Fibroblast of skin of left quadriceps (primary cell): Measurements from ENCODE around the gene ACTG1.
"Not testable (repeated sequence)": the region's sequence is repeated elsewhere in the genome, so short reads cannot be mapped to it uniquely, and the experiment has no call there.

Experiments used
- DNase-seq, 2 experiments: peaks; one replicate each; pipeline ENCODE4 v3.0.0-alpha.2; 2013; ENCODE audit warnings: low read depth in 2 of 2

ACTG1 gene

DNA sequence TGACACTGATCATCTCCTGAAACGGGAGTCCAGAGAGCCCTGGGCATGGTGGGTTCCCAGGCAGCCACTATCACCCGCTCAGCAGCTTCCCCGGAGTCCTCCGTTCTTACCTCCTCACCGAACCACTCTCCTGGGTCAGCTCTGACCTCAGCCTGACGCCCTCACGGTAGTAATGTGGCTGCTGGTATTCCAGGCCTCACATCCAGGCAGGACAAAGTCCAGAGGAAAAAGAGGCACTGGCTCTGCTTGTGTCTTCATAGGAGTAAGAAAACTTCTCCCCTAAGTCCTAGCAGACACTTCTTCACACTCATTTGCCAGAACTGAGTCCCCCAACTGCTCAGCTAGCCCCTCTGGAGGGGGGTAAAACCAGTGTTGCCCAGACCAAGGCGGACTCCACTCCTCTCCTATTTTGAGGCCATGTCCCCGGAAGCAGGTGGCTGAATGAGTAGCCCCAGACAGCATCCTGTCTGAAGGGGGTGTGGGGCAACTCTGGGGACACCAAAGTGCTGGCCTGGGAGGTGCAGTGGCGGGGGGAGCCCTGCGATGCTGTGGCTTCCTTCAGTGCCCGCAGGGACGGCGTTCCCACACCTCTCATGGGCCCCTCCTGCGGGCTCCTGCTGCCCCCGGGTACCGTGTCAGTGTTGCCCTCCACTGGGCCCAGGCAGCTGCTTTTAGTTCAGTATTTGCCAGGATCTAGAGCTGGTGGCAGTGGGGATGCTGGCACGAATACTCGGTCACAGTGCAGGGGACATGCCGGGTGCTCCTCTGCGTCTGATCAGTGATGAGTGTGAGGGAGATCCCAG, 20.9 kb upstream of the ACTG1 start:
- DNase-seq = no peak

DNA sequence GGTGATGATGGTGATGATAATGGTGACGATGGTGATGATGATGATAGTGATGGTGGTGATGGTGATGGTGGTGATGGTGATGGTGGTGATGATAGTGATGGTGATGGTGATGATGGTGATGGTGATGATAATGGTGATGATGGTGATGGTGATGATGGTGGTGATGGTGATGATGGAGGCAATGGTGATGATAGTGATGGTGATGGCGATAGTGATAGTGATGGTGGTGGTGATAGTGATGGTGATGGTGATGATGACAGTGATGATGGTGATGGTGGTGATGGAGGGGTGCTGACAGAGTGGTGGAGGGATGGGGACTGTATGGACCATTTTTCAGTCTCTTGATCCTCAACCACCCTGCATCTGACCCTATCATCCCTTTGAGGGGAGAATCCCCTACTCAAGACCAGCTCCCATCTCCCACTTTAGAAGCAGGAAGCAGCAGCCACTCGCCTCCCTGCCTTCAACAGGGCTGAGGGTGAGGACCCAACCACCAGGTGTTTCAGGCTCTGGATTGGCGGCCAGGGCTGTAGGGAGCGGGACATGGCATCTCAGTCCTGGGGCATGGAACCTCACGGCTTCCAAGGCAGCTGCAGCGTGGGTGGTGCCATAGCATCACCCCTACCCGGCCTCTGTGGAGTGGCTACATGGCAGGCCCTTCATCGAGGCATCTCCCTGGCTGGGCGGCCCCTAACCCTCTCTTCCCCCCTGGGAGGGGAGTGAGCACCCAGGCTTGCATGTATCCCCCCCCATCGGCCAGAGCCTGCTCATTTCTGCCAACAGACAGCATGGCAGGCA, 20.1 kb upstream of the ACTG1 start:
- DNase-seq = no peak

DNA sequence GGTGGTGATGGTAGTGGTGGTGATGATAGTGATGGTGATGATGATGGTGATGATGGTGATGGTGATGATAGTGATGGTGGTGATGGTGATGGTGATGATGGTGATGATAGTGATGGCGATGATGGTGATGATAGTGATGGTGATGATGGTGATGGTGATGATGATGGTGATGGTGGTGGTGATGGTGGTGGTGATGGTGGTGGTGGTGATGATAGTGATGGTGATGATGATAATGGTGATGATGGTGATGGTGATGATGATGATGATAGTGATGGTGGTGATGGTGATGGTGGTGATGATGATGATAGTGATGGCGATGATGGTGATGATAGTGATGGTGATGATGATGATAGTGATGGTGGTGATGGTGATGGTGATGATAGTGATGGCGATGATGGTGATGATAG, 19.4 kb upstream of the ACTG1 start:
- DNase-seq = not testable (repeated sequence)

DNA sequence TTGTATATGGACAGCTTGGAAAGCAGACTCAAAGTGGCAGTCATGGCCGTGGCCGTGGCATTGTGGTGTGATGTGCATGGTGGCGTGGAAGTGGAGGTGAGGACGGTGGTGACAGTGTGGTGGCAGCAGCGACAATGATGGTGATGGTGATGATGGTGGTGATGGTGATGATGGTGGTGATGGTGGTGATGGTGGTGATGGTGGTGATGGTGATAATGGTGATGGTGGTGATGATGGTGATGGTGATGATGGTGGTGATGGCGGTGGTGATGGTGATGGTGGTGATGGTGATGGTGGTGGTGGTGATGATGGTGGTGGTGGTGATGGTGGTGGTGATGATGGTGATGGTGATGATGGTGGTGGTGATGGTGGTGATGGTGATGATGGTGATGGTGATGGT, 18.4 kb upstream of the ACTG1 start:
- DNase-seq = not testable (repeated sequence)

DNA sequence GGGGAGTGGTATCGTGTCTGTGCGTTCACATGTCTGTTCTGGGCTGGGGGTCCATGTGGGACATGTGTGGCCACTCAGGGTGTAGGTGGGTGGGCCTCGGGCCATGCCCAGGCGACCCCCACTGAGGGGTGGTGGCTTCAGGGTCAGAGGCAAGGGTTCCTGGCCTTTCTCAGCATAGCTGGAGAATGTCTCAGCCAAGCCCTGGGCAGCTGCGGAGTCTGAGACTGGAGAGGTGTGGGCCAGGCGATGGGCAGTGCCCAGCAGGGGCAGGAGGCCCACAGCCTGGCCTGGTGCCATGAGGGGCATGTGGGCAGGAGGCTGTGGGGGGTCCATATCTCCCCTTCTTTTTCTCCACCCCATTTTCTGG, 16.8 kb upstream of the ACTG1 start:
- no peak for DNase-seq

DNA sequence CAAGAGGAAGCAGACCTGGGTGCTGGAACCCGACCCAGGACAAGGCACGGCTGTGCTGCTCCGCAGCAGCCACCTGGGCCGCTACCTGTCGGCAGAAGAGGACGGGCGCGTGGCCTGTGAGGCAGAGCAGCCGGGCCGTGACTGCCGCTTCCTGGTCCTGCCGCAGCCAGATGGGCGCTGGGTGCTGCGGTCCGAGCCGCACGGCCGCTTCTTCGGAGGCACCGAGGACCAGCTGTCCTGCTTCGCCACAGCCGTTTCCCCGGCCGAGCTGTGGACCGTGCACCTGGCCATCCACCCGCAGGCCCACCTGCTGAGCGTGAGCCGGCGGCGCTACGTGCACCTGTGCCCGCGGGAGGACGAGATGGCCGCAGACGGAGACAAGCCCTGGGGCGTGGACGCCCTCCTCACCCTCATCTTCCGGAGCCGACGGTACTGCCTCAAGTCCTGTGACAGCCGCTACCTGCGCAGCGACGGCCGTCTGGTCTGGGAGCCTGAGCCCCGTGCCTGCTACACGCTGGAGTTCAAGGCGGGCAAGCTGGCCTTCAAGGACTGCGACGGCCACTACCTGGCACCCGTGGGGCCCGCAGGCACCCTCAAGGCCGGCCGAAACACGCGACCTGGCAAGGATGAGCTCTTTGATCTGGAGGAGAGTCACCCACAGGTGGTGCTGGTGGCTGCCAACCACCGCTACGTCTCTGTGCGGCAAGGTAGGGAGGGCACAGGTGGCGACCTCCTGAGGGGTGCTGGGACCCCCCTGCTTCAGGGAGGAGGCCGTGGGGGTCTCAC, 16.2 kb upstream of the ACTG1 start:
- no peak for DNase-seq

DNA sequence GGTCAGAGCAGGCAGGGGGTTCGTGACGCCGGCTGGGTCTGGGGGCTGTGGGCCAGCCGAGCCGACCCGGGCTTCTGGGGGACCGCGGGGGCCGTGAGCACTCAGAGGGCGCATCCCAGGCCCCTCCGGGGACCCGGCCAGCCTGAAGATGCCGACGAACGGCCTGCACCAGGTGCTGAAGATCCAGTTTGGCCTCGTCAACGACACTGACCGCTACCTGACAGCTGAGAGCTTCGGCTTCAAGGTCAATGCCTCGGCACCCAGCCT, 15.7 kb upstream of the ACTG1 start:
- no peak for DNase-seq

DNA sequence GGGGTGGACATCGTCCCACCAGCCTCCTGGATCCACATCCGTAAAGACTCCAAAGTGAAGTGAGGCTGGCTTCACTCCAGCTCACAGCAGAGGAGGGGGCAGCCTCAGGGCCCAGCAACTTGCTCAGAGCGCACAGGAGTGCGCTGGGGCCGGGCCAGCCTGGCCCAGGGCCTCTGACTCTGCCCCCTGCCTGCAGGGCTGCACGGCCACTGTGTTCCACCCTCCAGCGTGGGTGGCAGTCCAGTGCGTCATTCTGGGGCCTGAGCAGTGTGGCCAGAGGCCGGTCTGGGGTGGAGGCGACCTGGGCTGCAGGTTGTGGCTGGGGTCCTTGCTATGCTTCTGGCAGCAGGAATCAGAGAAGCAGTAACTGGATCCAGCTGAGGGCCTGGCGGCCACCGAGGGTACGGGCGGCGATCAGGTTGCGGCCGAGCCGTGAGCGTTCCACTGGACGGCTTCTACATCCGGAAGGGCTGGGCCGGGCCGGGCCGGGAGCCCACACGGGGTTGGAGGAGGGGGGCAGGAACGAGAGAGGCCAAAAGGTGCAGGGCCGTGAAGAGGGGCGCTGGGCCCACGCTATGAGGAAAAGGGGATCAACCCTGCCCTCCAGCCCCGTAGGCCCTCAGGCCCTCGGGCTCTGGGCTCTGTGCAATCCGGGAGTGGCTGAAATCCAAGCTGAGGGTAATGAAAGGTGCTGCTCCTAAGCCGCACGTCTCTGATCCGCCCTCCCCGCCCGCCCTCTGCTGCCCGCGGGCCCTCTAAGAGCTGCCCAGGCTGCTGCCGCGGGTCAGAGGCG, 15.2 kb upstream of the ACTG1 start, which contains the start of gene FSCN2:
TSS of gene FSCN2 (plus strand) at position 787 of the 793 bp plus-strand sequence. CDS start 155 bp downstream, outside the sequence.
- no peak for DNase-seq

DNA sequence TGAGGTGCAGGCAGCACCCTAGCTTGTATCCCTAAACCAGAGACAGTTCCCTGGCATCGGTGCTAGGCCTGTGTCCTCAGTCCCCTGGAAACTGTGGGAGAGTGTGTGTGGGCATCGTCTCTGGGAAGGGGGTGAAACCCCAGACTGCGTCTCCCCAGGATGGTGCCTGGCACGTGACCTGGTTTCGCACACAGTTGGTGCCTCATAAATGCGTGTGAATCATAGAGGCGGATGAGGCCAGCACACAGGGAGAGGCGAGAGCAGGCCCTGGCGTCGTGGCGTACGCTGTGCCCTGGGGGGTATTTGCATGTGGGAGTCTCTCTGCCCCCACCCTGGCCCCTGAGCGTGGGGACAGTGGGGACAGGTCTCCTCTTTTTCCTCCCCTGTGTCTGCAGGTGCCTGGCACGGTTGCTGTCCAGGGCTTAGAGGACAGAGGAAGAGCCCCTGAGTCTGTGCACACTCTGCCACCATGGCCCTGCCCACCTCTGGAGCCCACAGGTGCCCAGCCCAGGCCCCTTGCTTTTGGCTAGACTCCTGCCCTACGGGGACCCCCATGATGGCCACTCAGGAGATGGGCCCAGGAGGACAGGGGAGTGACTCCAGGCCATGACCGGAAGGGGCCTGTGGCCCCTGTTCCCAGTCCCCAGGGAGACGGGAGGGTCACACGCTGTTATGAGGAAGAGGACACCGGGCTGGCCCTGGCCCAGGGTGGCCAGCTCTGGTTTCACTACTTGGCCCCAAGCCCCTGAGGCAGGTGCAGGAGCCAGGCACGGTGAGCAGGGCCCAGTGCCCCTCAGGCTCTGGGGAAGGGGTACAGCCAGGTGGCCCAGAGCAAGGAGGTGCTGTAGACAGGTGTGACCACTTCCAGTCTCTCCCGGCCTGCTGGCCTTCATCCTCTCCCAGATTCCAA, 14.3 kb upstream of the ACTG1 start:
- DNase-seq = no peak

DNA sequence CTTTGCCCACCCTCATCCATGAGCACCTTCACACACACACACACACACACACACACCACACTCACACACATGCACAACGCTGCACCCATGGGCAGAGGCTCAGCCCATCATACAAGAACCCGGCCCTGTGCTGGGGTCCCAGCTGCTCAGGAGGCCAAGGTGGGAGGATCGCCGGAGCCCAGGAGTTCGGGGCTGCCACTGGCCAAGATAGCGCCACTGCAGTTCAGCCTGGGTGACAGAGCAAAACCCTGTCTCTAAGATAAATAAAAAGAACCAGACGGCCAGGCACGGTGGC, 12.2 kb upstream of the ACTG1 start:
- no peak for DNase-seq

DNA sequence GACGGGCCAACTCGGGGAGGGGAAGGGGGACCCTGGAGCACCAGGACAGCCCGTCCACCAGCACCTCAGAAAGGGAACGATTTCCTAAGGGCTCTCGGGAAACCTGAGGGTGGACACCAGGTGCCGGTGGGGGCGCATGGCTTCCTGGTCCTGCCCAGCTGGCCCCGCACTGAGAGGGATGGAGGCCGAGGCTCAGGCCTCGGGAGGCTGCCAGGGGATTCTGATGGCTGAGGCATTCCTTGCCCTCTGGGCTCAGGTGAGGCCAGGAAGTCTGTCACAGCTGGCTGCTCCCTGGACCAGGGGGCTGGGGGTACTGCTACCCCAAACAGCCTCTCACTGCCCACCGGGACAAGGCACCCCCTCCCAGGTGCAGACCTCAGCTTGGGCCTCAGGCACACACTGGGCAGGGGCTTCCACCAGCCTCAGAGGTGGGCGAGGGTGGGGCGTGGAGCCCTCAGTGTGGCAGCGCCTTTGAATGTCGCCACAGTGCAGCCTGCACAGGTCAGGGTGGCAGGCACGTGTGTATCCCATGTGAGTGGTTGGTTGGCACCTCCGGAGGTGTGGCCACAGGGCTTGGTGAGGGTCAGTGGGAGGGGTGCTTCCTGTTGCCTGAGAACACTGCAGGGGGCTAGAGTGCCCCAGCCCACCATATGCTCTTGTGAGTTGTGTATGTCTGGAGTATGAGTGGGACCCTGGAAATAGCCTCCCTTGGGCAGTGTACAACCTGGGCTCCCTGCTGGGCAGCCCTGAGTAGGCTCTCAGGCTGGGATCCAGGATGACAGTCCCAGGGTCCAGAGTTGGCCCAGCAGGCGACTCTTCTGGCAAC, 11.7 kb upstream of the ACTG1 start:
- DNase-seq = no peak

DNA sequence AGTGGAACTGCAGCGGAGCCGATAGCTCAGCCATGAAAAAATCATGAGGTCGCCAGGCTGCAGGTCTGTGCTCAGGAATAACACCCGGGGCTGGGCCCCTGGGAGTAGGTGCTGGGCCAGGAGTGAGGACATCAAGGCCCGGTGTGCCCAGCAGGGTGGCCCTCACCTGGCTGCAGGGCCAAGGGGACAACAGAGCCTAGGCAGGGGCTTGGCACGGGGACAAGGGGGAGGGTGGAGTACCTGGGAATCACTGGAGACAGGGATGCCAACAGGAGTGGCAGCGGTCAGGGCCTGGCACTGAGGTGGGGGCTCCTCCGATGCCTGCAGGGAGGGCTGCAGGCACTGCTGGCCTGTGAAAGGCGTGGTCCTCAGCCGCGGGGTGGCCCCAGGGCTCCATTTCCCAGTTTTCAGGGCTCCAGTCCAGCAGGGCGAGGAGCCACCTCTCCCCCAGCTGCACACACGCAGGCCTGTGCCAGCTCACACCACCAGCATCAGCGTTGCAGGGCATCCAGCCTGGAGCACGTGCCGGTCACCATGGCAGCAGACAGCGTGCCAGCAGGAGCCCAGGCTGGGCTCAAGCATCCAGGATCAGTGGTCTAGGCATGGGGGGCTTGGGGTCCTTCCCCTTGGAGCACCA, 10.9 kb upstream of the ACTG1 start:
- DNase-seq = no peak

DNA sequence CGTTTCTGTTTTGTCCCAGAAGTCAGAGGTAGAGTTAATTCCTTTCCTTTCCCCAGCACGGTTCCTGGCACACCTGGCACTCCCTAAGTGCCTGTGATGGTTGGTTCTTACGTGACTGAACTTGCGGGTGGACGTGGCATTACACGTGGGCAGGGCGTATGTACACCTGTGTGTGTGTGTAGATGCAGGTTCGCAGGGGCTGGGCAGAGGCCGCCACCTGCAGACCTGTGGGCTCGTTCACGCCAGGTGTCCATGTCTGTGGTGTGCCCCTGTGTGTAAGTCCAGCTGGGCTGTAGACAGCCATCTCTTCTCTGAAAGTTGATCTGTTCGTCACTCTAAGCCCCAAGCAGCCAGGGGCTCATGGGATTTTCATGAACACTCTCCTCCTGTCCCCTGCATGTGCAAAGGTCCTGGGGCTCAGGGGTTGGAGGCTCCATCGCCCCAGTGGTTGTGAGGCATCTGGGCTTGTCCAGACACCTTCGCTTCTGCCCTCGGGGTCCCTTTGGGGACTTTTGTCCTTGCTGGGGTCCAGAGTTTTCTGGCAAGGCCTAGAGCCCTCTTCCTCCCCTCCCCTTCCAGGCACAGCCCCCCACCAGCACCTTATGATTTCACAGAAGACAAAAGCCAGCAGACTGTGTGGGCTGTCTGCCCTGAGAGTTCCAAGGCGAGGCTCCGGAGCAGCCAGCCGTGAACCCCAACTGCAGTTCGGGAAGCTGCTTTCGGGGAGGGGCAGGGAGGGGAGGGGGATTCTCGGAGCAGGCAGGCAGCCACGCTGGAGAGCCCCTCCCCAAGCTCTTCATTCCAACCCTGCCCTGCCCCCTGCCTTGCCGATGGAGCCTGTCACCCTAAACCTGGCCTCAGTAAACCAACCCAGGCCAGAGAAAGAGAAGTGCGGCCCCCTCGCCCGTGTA, 10.1 kb upstream of the ACTG1 start:
- no peak for DNase-seq

DNA sequence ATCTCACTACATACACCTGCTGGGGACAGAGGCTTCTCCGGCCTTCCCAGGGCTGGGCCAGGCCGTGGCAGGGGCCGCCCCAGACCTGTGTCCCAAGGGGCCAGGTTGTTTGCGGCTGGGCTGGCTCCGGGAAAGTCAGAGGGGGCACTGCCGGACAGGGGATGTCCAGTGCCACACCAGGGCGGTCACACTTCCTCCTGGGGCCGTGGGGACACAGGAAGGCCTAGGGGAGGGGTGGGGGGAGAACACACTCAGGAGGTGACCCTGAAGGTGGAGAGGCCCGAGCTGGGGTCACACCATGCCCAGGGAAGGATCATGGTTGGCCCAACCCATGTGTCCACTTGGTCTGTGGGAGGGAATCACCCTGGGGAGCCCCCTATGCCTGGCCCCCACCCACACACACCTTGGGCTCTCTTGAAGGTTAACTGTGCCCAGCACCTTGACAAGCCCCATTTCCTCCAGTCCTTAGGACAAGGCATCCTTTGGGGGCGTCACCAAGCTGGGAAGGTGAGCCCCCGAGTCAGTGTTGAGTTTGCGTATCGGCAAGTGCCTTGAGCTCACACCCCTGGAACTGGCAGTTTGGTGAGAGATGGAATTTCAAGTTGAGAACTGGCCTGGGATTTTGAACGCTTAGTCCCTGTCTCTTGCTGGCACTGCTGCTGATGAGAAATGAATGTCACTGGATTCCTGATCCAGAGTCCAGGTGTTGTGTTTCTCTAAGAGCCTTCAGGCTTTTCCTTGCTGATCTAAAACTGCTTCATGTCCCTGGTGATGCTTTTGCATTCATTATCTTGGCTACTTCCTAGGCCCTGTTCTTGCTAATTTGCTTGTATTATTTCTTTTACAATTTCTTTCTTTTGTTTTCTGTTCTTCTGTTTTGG, 7.7 kb upstream of the ACTG1 start:
- no peak for DNase-seq

DNA sequence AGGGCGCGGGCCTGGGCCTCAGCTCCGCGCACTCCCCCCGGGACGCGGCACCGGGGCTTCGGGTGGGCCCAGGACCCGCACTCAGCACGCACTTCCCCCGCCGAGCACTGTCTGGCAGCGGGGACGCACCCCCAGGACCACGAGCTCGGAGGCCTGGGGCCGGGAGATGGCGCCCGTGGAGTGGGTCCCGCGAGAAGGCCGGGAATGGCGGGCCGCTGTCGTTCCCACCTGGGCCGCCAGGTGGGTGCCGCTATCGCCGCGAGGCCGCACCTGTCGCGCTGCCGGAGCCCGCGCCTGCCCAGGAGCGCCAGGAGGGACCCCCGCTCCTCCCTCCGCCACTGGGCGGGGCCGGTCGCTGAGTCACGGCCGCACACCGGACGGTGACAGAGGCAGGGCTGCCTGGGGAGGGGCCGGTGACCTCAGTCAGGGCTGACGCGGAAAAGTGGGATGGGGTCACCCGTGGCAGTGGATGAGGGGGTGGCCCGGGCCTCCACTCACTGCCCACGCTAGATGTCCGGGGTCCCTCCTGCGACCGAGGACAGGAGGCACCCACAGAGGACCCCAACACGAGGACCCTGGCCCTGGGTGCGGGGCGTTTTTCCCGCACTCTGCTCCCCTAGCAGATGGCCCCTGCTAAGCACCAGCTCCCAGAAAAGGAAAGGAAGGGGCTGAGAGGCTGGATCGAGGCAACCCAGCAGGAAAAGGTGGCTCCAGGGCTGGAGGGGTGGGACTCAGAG, 6.9 kb upstream of the ACTG1 start:
- no peak for DNase-seq

DNA sequence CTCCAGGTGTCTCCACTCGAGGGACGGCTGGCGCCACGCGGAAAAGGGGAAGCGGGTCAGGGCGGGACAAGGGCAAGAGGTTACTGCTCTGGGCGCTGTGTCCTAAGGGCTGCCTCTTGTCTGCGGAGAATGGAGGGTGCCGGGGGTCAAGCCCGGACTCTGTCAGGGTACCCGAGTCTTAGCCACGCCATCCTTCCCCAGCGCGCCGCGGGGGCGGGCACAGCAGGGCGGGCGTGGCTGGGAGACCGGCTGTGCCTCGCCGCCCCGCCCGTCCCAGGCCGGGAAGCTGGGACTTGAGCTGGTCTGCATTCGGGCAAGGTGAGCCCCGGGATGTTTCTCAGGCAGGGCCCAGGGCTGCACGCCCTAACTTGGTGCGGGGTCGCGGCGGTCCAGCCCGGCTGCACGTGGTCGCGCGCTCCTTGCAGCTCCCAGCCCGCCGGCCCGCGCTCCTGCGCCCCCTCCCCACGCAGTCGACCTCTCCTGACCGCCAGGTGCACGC, 6.2 kb upstream of the ACTG1 start:
- DNase-seq = no peak
